ENCODE results near the gene FOXE1. TPM values are rescaled to one million over a fixed set of nuclear protein-coding genes. Genes with fewer than 3 reads are reported as not detected.

FOXE1 gene
- total and polyA plus RNA-seq, 2 of the 13 experiments (the other 11 are each of a cell fraction or from before 2014, with no cell fraction given), result not detected

- no peak overlapping the region for H3K4me3 ChIP-seq (replicated peaks in 1 of 3; ENCODE audit: insufficient read depth in 1 of 3, low read depth in 2 of 3, low read length in 3 of 3)
- no peak overlapping the region for H3K9ac ChIP-seq (ENCODE audit: insufficient read depth, low read depth, low read length)
- H3K27ac ChIP-seq (ENCODE audit: extremely low read length, insufficient read depth, low read length), result no peak overlapping the region
- no peaks in the 10 kb centered on the region for H3K79me2 ChIP-seq (ENCODE audit: insufficient read depth, low read length)
- CTCF ChIA-PET (ENCODE audit: low intra/inter-chr PET ratio, low total read pairs), result no interaction called here
- no peaks in the 10 kb centered on the region for H3K36me3 ChIP-seq (replicated peaks in 1 of 2; ENCODE audit: control insufficient read depth in 1 of 2, insufficient read depth in 2 of 2, low read length in 2 of 2)
- H4K20me1 ChIP-seq (ENCODE audit: insufficient read depth, low read length), result no peaks in the 10 kb centered on the region
- peaks cover 0 to 6% of the 10 kb centered on the region in 2 experiments; a peak in 1 of 5 replicates for H3K27me3 ChIP-seq (ENCODE audit: control insufficient read depth in 1 of 2, insufficient read depth in 2 of 2, low read length in 2 of 2)
- no peak for TF ChIP-seq GLI4 (CRISPR knock-in tag; IDR thresholded peaks at IDR 0.05; ENCODE audit: borderline replicate concordance)
- TF ChIP-seq CENPX (CRISPR knock-in tag; IDR thresholded peaks at IDR 0.05), result no peak
- no peak for TF ChIP-seq NCOA2 (CRISPR knock-in tag; IDR thresholded peaks at IDR 0.05)
- H3K9me3 ChIP-seq (ENCODE audit: low read length), result no peaks in the 10 kb centered on the region
- in situ Hi-C loops (cut with HindIII; ENCODE audit: extremely low pct_ligation_motif_present, low pct_unique_long_range_greater_than_20kb), result no loop called here
- FAIRE-seq (no peak), ATAC-seq (no peak; the same call in 2 of the 3 replicates), DNase-seq (ENCODE audit: low spot score) (no peak)
- no peak overlapping the region for H3K4me2 ChIP-seq (ENCODE audit: low read depth, low read length)
- POLR2A ChIA-PET, result no interaction called here
- H3K4me1 ChIP-seq (ENCODE audit: insufficient read depth, low read length), result peaks cover 19% of the 10 kb centered on the region
- intact Hi-C loops (cut with micrococcal nuclease; ENCODE audit: unreplicated experiment), result no loop called here
- H2AFZ ChIP-seq (ENCODE audit: low read length), result no peak overlapping the region
- WGBS (ENCODE audit: low lambda C conversion rate), result 60% methylated on average over 8 of the region's 10 CpGs
- BruUV-seq (replicated peaks), result no TSS peak
These were observed 21.0 kb upstream of the FOXE1 start for GRCh38 chr9:97831843-97832636.

GRCh38 chr9:97840521-97840920, 12.5 kb upstream of the FOXE1 start:
- intact Hi-C loops (cut with micrococcal nuclease; ENCODE audit: unreplicated experiment) (no loop called here), in situ Hi-C loops (cut with HindIII; ENCODE audit: extremely low pct_ligation_motif_present, low pct_unique_long_range_greater_than_20kb) (no loop called here)
- BruUV-seq (replicated peaks), result no TSS peak
- ATAC-seq, result no peak
- Histone ChIP-seq H2AFZ (ENCODE audit: low read length) (no peak overlapping the region), H3K4me2 (ENCODE audit: low read depth, low read length) (no peak overlapping the region), H3K9me3 (ENCODE audit: low read length) (no peaks in the 10 kb centered on the region), H3K4me3 (replicated peaks in 1 of 3; ENCODE audit: insufficient read depth in 1 of 3, low read depth in 2 of 3, low read length in 3 of 3) (no peak overlapping the region), H3K27ac (ENCODE audit: extremely low read length, insufficient read depth, low read length) (no peak overlapping the region), H3K9ac (ENCODE audit: insufficient read depth, low read depth, low read length) (no peak overlapping the region), H3K79me2 (ENCODE audit: insufficient read depth, low read length) (no peaks in the 10 kb centered on the region), H3K36me3 (replicated peaks in 1 of 2; ENCODE audit: control insufficient read depth in 1 of 2, insufficient read depth in 2 of 2, low read length in 2 of 2) (no peaks in the 10 kb centered on the region), H3K27me3 (ENCODE audit: control insufficient read depth in 1 of 2, insufficient read depth in 2 of 2, low read length in 2 of 2) (no peaks in the 10 kb centered on the region), H4K20me1 (ENCODE audit: insufficient read depth, low read length) (no peaks in the 10 kb centered on the region), H3K4me1 (ENCODE audit: insufficient read depth, low read length) (no peaks in the 10 kb centered on the region)
- CTCF ChIA-PET (ENCODE audit: low intra/inter-chr PET ratio, low total read pairs), result no interaction called here
- POLR2A ChIA-PET, result no interaction called here
- FAIRE-seq, result no peak
- DNase-seq (ENCODE audit: low spot score), result no peak
- TF ChIP-seq ZNF280B (CRISPR knock-in tag; IDR thresholded peaks at IDR 0.05; ENCODE audit: borderline replicate concordance), result no peak
